HepG2 (cell line): ENCODE measurements around the gene ADGRV1. TPM values are rescaled to one million over a fixed set of nuclear protein-coding genes. Genes with fewer than 3 reads are reported as not detected.

ENCODE experiments used
- ATAC-seq: fragments of 200-7000 bp; cut with Tn5 transposase; 3 replicates; pipeline ENCODE4 v1.9.1; 2020; ENCODE audit warnings: mild to moderate bottlenecking, moderate library complexity
- BruUV-seq: library from RNA; stranded (reverse); fragments of 400-500 nt; replicated peaks from 2 replicates; lab custom pipeline; 2021; lab: Mats Ljungman, UMichigan
- CTCF ChIA-PET: fragments of 300-600 bp; formaldehyde crosslinking; extraction: SDS; loops from one replicate; lab custom pipeline; 2021; ENCODE audit warnings: low total read pairs, inconsistent platforms, low intra/inter-chr PET ratio; lab: Yijun Ruan, JAX
- POLR2A ChIA-PET: fragments of 350-600 bp; sonication (Branson Sonifier 250); formaldehyde crosslinking; loops from one replicate; lab custom pipeline; 2020; ENCODE audit warnings: antibody characterized with exemption, inconsistent platforms; lab: Yijun Ruan, JAX
- DNase-seq: peaks from one replicate; pipeline ENCODE4 v3.0.0-alpha.2; 2015; ENCODE audit warnings: low spot score
- FAIRE-seq: peaks from 3 replicates; lab custom pipeline; 2011; peaks lifted over from hg19 to GRCh38; lab: Jason Lieb, UNC
- H2AFZ ChIP-seq: one replicate; pipeline ENCODE4 v1.6.1; 2011; ENCODE audit warnings: low read length, inconsistent platforms
- H3K27ac ChIP-seq: fragments of 300-600 bp; 3 replicates; pipeline ENCODE4 v1.8.0; 2011; ENCODE audit warnings: mixed run types, mild to moderate bottlenecking, mixed read lengths, low read length, inconsistent platforms; ENCODE audit not compliant: insufficient read depth; ENCODE audit errors: extremely low read length
- H3K27me3 ChIP-seq, 2 experiments: fragments of 200-600 bp in 1 of 2; 2 replicates in 1 of 2; 3 replicates in 1 of 2; pipeline versions ENCODE4 v1.6.0 to v1.8.0; 2011; ENCODE audit warnings: low read length in 2 of 2, mild to moderate bottlenecking in 2 of 2, moderate library complexity in 2 of 2, inconsistent platforms in 1 of 2; ENCODE audit not compliant: insufficient read depth in 2 of 2, control insufficient read depth in 1 of 2
- H3K36me3 ChIP-seq, 2 experiments: fragments of 200-600 bp in 1 of 2; replicated peaks in 1 of 2; 2 replicates in 1 of 2; 3 replicates in 1 of 2; pipeline versions ENCODE4 v1.5.1 to v1.8.0; 2011; ENCODE audit warnings: low read length in 2 of 2, inconsistent platforms in 1 of 2; ENCODE audit not compliant: insufficient read depth in 2 of 2, control insufficient read depth in 1 of 2
- H3K4me1 ChIP-seq: 2 replicates; pipeline ENCODE4 v1.5.1; 2012; ENCODE audit warnings: low read length, inconsistent platforms; ENCODE audit not compliant: insufficient read depth
- H3K4me2 ChIP-seq: 2 replicates; pipeline ENCODE4 v1.6.0; 2011; ENCODE audit warnings: low read depth, low read length, inconsistent platforms
- H3K4me3 ChIP-seq, 3 experiments: fragments of 200-600 bp in 1 of 3; sonication (generic), shearing (Covaris generic) in 1 of 3; replicated peaks in 1 of 3; 2 replicates each; pipeline ENCODE4 v1.5.1; 2011 to 2016; ENCODE audit warnings: low read length in 3 of 3, inconsistent platforms in 2 of 3, low read depth in 2 of 3, mild to moderate bottlenecking in 2 of 3, control low read depth in 1 of 3, mixed read lengths in 1 of 3; ENCODE audit not compliant: insufficient read depth in 1 of 3
- H3K79me2 ChIP-seq: one replicate; pipeline ENCODE4 v1.6.1; 2011; ENCODE audit warnings: low read length, inconsistent platforms; ENCODE audit not compliant: insufficient read depth
- H3K9ac ChIP-seq: 2 replicates; pipeline ENCODE4 v1.6.0; 2011; ENCODE audit warnings: mild to moderate bottlenecking, low read depth, low read length, inconsistent platforms; ENCODE audit not compliant: insufficient read depth
- H3K9me3 ChIP-seq: 2 replicates; pipeline ENCODE4 v1.5.1; 2012; ENCODE audit warnings: mild to moderate bottlenecking, low read length
- H4K20me1 ChIP-seq: 2 replicates; pipeline ENCODE4 v1.6.0; 2011; ENCODE audit warnings: inconsistent platforms, mild to moderate bottlenecking, low read length, moderate library complexity; ENCODE audit not compliant: insufficient read depth
- ARNT2 ChIP-seq: sonication (generic); formaldehyde crosslinking; IDR thresholded peaks from 2 replicates; pipeline ENCODE4 v1.8.0; 2022; ENCODE audit warnings: mild to moderate bottlenecking, low read depth, missing genetic modification reagents, moderate library complexity
- ATF7-NPFF ChIP-seq: sonication (generic); formaldehyde crosslinking; IDR thresholded peaks from 2 replicates; pipeline ENCODE4 v1.8.1; 2023; ENCODE audit warnings: mild to moderate bottlenecking, low read depth, missing genetic modification reagents, moderate library complexity
- CBX2 ChIP-seq, 2 experiments: fragments of 200-600 bp in 1 of 2; sonication (generic); formaldehyde crosslinking in 1 of 2; IDR thresholded peaks; 2 replicates each; pipeline versions ENCODE4 v1.7.0 to v1.8.1; 2018 to 2022; ENCODE audit warnings: low read depth in 2 of 2, low read length in 1 of 2, mild to moderate bottlenecking in 1 of 2, missing genetic modification reagents in 1 of 2
- FOXC1 ChIP-seq: sonication (generic); formaldehyde crosslinking; IDR thresholded peaks from 2 replicates; pipeline ENCODE4 v1.8.0; 2022; ENCODE audit warnings: mild to moderate bottlenecking, missing genetic modification reagents, borderline replicate concordance
- HNRNPK ChIP-seq: fragments of 200-400 bp; formaldehyde crosslinking; IDR thresholded peaks from 2 replicates; pipeline ENCODE4 v1.6.1; 2018; ENCODE audit warnings: low read length, low read depth, moderate library complexity, mild to moderate bottlenecking; ENCODE audit not compliant: poor library complexity, severe bottlenecking
- RAD51 ChIP-seq: fragments of 450-650 bp; IDR thresholded peaks from 2 replicates; pipeline ENCODE4 v1.6.1; 2016; ENCODE audit warnings: borderline replicate concordance
- TARDBP ChIP-seq: sonication (generic); formaldehyde crosslinking; IDR thresholded peaks from 2 replicates; pipeline ENCODE4 v1.8.0; 2022; ENCODE audit warnings: mild to moderate bottlenecking, missing genetic modification reagents
- ZNF292 ChIP-seq: sonication (generic); formaldehyde crosslinking; IDR thresholded peaks from 2 replicates; pipeline ENCODE4 v1.8.1; 2022; ENCODE audit warnings: mild to moderate bottlenecking, low read depth, missing genetic modification reagents, borderline replicate concordance
- ZNF33A ChIP-seq: sonication (generic); formaldehyde crosslinking; IDR thresholded peaks from 2 replicates; pipeline ENCODE4 v1.5.1; 2020; ENCODE audit warnings: missing genetic modification reagents, mild to moderate bottlenecking, moderate library complexity, borderline replicate concordance
- WGBS: methylation state at CpG from one replicate; pipeline ENCODE4 v1.1.6; 2017; ENCODE audit warnings: low lambda C conversion rate; 5-methylcytosine and 5-hydroxymethylcytosine counted together
- in situ Hi-C: cut with HindIII; loops from 2 replicates; pipeline ENCODE4 v1.10.0; 2017; ENCODE audit warnings: low pct_unique_long_range_greater_than_20kb; ENCODE audit not compliant: extremely low pct_ligation_motif_present
- intact Hi-C: fragments of 100-400 bp; cut with micrococcal nuclease; formaldehyde crosslinking; loops from one replicate; pipeline ENCODE4 v1.10.0; 2022; ENCODE audit not compliant: unreplicated experiment
- polyA plus RNA-seq, 8 experiments: library from polyadenylated mRNA; depleted of rRNA in 3 of 8; stranded (reverse) in 7 of 8; unstranded in 1 of 8; fragments of >200 nt; fragmentation: Illumina TruSeq in 4 of 8; extraction: Trizol in 4 of 8; gene quantifications; 2 replicates each; pipeline versions ENCODE4 v1.2.1 to v1.2.3, GENCODE V29; 2011 to 2016; ENCODE audit warnings: low read depth in 4 of 8, missing spikeins in 1 of 8, mixed read lengths in 1 of 8; ENCODE audit not compliant: insufficient read depth in 1 of 8
- total RNA-seq, 5 experiments: library from RNA; depleted of rRNA; stranded (reverse); fragments of >200 nt; fragmentation: Illumina TruSeq; extraction: Trizol; gene quantifications; 2 replicates each; pipeline ENCODE4 v1.2.3, GENCODE V29; 2016; ENCODE audit warnings: low read depth in 1 of 5
- TF ChIP-seq, protein P1 (sequence below): sonication (generic); formaldehyde crosslinking; conservative IDR thresholded peaks from 2 replicates; pipeline ENCODE4 v1.8.0; 2022; ENCODE audit warnings: low read depth, missing genetic modification reagents
- TF ChIP-seq, protein P2 (sequence below): sonication (generic); formaldehyde crosslinking; IDR thresholded peaks from 2 replicates; pipeline ENCODE4 v1.4.0; 2020; ENCODE audit warnings: missing genetic modification reagents

Gene ADGRV1
- total and polyA plus RNA-seq, 2 of the 13 experiments (the other 11 are each of a cell fraction or from before 2014, with no cell fraction given) = 1.7 to 3.9 TPM

DNA sequence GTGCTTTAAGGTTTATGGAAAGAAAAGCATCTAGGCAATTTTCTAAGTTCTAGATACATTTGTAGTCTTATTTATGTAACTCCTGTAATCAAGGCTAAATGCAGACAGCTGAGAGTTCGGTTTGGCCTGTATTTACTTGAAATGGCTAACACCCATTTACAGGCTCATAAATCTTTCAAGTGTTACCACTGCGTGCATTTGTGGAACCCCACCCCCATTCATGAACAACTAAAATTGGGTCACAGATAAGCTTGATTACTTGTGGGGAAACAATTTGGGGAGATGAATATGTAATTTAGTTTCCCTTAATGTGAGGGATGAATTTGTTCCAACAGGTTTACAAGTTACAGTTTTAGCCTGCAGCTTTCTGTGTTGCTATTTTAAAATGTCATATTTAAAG lies 463.9 kb downstream of the ADGRV1 start:
- CTCF ChIA-PET = no interaction called here
- in situ Hi-C loops = no loop called here
- 76% methylated on average over 2 of the region's 2 CpGs for WGBS
- H3K27ac ChIP-seq = no peak overlapping the region
- ATAC-seq (no peak), DNase-seq (no peak)
- H3K79me2 ChIP-seq = no peaks in the 10 kb centered on the region
- H4K20me1 ChIP-seq = no peaks in the 10 kb centered on the region
- no peak overlapping the region for H3K9ac ChIP-seq
- POLR2A ChIA-PET = no interaction called here
- peaks cover 21% of the 10 kb centered on the region for H3K4me1 ChIP-seq
- H2AFZ ChIP-seq = no peak overlapping the region
- no peaks in the 10 kb centered on the region for H3K27me3 ChIP-seq
- H3K36me3 ChIP-seq = no peaks in the 10 kb centered on the region
- H3K4me2 ChIP-seq = no peak overlapping the region
- TF ChIP-seq HNRNPK (no peak), TARDBP (CRISPR knock-in tag) (no peak), ZNF292 (no peak), CBX2 (IDR thresholded peaks at IDR 0.05; ENCODE audit: low read depth, low read length) (no peak), CBX2 (CRISPR knock-in tag; IDR thresholded peaks at IDR 0.05; ENCODE audit: low read depth) (no peak), RAD51 (no peak)
- TF ChIP-seq, all 625 proteins: peak for 0
- intact Hi-C loops = no loop called here
- Histone ChIP-seq H3K4me3 (no peak overlapping the region), H3K9me3 (no peaks in the 10 kb centered on the region)
- no peak for FAIRE-seq
- BruUV-seq = no TSS peak

DNA sequence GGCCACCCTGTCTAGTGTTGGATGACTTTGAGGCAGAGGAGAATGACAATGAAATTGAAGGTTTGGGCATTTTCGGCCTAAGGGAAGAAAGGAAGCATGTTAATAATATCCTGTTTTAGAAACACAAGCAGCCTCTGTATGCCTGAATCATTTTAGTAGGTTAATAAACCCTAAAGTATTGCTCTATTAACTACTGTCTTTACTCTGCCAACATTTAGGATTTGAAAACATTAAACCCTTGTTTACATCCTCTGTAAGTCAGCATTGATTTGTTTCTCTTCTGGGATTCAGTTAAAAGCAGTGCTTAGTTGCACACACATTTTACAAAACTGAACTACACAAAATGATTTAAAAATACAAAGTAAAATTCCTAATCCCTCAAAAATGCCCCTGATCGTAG lies 465.6 kb downstream of the ADGRV1 start:
- ATAC-seq (no peak), FAIRE-seq (no peak), DNase-seq (no peak)
- no peak overlapping the region for H3K27ac ChIP-seq
- in situ Hi-C loops = no loop called here
- H3K4me2 ChIP-seq = no peak overlapping the region
- H3K9ac ChIP-seq = no peak overlapping the region
- H3K4me3 ChIP-seq = no peak overlapping the region
- 79% methylated on average over 2 of the region's 2 CpGs for WGBS
- H3K9me3 ChIP-seq = no peaks in the 10 kb centered on the region
- no peaks in the 10 kb centered on the region for H3K36me3 ChIP-seq
- H3K27me3 ChIP-seq = no peaks in the 10 kb centered on the region
- CTCF ChIA-PET = no interaction called here
- no peaks in the 10 kb centered on the region for H4K20me1 ChIP-seq
- H3K4me1 ChIP-seq = peaks cover 37% of the 10 kb centered on the region
- BruUV-seq = no TSS peak
- no peak overlapping the region for H2AFZ ChIP-seq
- intact Hi-C loops = no loop called here
- POLR2A ChIA-PET = no interaction called here
- H3K79me2 ChIP-seq = no peaks in the 10 kb centered on the region
- TF ChIP-seq, protein P1, sequence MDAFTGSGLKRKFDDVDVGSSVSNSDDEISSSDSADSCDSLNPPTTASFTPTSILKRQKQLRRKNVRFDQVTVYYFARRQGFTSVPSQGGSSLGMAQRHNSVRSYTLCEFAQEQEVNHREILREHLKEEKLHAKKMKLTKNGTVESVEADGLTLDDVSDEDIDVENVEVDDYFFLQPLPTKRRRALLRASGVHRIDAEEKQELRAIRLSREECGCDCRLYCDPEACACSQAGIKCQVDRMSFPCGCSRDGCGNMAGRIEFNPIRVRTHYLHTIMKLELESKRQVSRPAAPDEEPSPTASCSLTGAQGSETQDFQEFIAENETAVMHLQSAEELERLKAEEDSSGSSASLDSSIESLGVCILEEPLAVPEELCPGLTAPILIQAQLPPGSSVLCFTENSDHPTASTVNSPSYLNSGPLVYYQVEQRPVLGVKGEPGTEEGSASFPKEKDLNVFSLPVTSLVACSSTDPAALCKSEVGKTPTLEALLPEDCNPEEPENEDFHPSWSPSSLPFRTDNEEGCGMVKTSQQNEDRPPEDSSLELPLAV (CRISPR knock-in tag) = no peak
- TF ChIP-seq, protein P2, sequence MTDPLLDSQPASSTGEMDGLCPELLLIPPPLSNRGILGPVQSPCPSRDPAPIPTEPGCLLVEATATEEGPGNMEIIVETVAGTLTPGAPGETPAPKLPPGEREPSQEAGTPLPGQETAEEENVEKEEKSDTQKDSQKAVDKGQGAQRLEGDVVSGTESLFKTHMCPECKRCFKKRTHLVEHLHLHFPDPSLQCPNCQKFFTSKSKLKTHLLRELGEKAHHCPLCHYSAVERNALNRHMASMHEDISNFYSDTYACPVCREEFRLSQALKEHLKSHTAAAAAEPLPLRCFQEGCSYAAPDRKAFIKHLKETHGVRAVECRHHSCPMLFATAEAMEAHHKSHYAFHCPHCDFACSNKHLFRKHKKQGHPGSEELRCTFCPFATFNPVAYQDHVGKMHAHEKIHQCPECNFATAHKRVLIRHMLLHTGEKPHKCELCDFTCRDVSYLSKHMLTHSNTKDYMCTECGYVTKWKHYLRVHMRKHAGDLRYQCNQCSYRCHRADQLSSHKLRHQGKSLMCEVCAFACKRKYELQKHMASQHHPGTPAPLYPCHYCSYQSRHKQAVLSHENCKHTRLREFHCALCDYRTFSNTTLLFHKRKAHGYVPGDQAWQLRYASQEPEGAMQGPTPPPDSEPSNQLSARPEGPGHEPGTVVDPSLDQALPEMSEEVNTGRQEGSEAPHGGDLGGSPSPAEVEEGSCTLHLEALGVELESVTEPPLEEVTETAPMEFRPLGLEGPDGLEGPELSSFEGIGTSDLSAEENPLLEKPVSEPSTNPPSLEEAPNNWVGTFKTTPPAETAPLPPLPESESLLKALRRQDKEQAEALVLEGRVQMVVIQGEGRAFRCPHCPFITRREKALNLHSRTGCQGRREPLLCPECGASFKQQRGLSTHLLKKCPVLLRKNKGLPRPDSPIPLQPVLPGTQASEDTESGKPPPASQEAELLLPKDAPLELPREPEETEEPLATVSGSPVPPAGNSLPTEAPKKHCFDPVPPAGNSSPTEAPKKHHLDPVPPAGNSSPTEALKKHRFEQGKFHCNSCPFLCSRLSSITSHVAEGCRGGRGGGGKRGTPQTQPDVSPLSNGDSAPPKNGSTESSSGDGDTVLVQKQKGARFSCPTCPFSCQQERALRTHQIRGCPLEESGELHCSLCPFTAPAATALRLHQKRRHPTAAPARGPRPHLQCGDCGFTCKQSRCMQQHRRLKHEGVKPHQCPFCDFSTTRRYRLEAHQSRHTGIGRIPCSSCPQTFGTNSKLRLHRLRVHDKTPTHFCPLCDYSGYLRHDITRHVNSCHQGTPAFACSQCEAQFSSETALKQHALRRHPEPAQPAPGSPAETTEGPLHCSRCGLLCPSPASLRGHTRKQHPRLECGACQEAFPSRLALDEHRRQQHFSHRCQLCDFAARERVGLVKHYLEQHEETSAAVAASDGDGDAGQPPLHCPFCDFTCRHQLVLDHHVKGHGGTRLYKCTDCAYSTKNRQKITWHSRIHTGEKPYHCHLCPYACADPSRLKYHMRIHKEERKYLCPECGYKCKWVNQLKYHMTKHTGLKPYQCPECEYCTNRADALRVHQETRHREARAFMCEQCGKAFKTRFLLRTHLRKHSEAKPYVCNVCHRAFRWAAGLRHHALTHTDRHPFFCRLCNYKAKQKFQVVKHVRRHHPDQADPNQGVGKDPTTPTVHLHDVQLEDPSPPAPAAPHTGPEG (CRISPR knock-in tag) = no peak
- TF ChIP-seq ARNT2 = no peak
- no peak for TF ChIP-seq ATF7-NPFF (CRISPR knock-in tag)
- no peak for TF ChIP-seq FOXC1 (CRISPR knock-in tag)
- TF ChIP-seq ZNF33A = no peak
